GM19035 (cell line): Measurements from ENCODE around the gene SOX6.

ENCODE experiments used
- ATAC-seq: cut with Tn5 transposase; IDR thresholded peaks from one replicate; pipeline ENCODE4 v1.9.1; 2021; ENCODE audit not compliant: unreplicated experiment

SOX6 gene

GRCh38 chr11:16365581-16366228 lies 9.4 kb upstream of the SOX6 start:
- ATAC-seq, result no peak

GRCh38 chr11:16364254-16364653 lies 7.9 kb upstream of the SOX6 start:
- no peak for ATAC-seq

GRCh38 chr11:16363706-16364105 lies 7.4 kb upstream of the SOX6 start:
- no peak for ATAC-seq

- ATAC-seq, result no peak
Measured at GRCh38 chr11:16361108-16361865, 4.9 kb upstream of the SOX6 start.

- ATAC-seq, result no peak
Measured at GRCh38 chr11:16359369-16359768, 3.0 kb upstream of the SOX6 start.

- ATAC-seq, result no peak
Measured at GRCh38 chr11:16358726-16359125, 2.4 kb upstream of the SOX6 start.

GRCh38 chr11:16357775-16358174 lies 1.4 kb upstream of the SOX6 start:
- ATAC-seq, result no peak

- ATAC-seq, result no peak
Measured at GRCh38 chr11:16356761-16357393, 531 bp upstream of the SOX6 start.

GRCh38 chr11:16352707-16353106 lies 3.6 kb downstream of the SOX6 start:
- ATAC-seq, result no peak

GRCh38 chr11:16350125-16350524 lies 6.2 kb downstream of the SOX6 start:
- ATAC-seq, result no peak

GRCh38 chr11:16347928-16348685 lies 8.2 kb downstream of the SOX6 start:
- ATAC-seq, result no peak

GRCh38 chr11:16346975-16347374 lies 9.4 kb downstream of the SOX6 start:
- no peak for ATAC-seq

GRCh38 chr11:16341853-16342252 lies 14.5 kb downstream of the SOX6 start:
- no peak for ATAC-seq

- ATAC-seq, result no peak
Measured at GRCh38 chr11:16338393-16338792, 18.0 kb downstream of the SOX6 start.

- ATAC-seq, result no peak
Measured at GRCh38 chr11:16337421-16338213, 18.7 kb downstream of the SOX6 start.

- no peak for ATAC-seq
Measured at GRCh38 chr11:16336721-16337120, 19.6 kb downstream of the SOX6 start.

GRCh38 chr11:16336204-16336603 lies 20.1 kb downstream of the SOX6 start:
- no peak for ATAC-seq

- no peak for ATAC-seq
Measured at GRCh38 chr11:16335236-16335962, 20.9 kb downstream of the SOX6 start.

- ATAC-seq, result no peak
Measured at GRCh38 chr11:16326679-16327297, 29.6 kb downstream of the SOX6 start.

- ATAC-seq, result no peak
Measured at GRCh38 chr11:16322190-16322589, 34.2 kb downstream of the SOX6 start.
